Liver (tissue), 9 donors: Measurements from ENCODE around the gene CCDC137. TPM values are rescaled to one million over a fixed set of nuclear protein-coding genes. Genes with fewer than 3 reads are reported as not detected.

Experiments used
- DNase-seq: peaks from one replicate; pipeline ENCODE4 v3.0.0-alpha.2; 2017; ENCODE audit warnings: low spot score
- H3K27ac ChIP-seq, 2 donors: one replicate each; pipeline ENCODE4 v1.7.0; 2013; ENCODE audit warnings: inconsistent platforms in 2 of 2, low read length in 2 of 2, control low read depth in 1 of 2, low read depth in 1 of 2, mild to moderate bottlenecking in 1 of 2
- H3K27me3 ChIP-seq, 4 donors: one replicate each; pipeline versions ENCODE4 v1.6.1 to v1.7.0; 2013; ENCODE audit warnings: low read length in 3 of 4, inconsistent platforms in 1 of 4, mild to moderate bottlenecking in 1 of 4, moderate library complexity in 1 of 4; ENCODE audit not compliant: control insufficient read depth in 4 of 4, insufficient read depth in 4 of 4
- H3K36me3 ChIP-seq, 4 donors: one replicate each; pipeline versions ENCODE4 v1.6.1 to v1.7.0; 2013; ENCODE audit warnings: low read length in 3 of 4, mild to moderate bottlenecking in 3 of 4, low read depth in 1 of 4, moderate library complexity in 1 of 4; ENCODE audit not compliant: control insufficient read depth in 4 of 4, insufficient read depth in 3 of 4
- H3K4me1 ChIP-seq, 4 donors: one replicate each; pipeline versions ENCODE4 v1.6.1 to v1.7.0; 2013; ENCODE audit warnings: low read length in 3 of 4, mild to moderate bottlenecking in 3 of 4, moderate library complexity in 1 of 4; ENCODE audit not compliant: control insufficient read depth in 4 of 4, insufficient read depth in 4 of 4
- H3K4me3 ChIP-seq, 3 donors: one replicate each; pipeline versions ENCODE4 v1.6.1 to v1.7.0; 2013; ENCODE audit warnings: low read length in 3 of 3, control low read depth in 1 of 3, low read depth in 1 of 3, mild to moderate bottlenecking in 1 of 3
- H3K9ac ChIP-seq, 2 donors: one replicate each; pipeline ENCODE4 v1.7.0; 2013; ENCODE audit warnings: low read length in 2 of 2, mild to moderate bottlenecking in 2 of 2, moderate library complexity in 2 of 2, control low read depth in 1 of 2, low read depth in 1 of 2
- H3K9me3 ChIP-seq, 4 donors: one replicate each; pipeline versions ENCODE4 v1.6.1 to v1.7.0; 2013; ENCODE audit warnings: low read length in 3 of 4; ENCODE audit not compliant: control insufficient read depth in 4 of 4
- EGR1 ChIP-seq, 2 donors: IDR thresholded peaks; 2 replicates each; pipeline ENCODE4 v1.6.1; 2016 to 2018; ENCODE audit warnings: antibody characterized with exemption in 2 of 2, low read depth in 2 of 2
- FOXA1 ChIP-seq: IDR thresholded peaks from 2 replicates; pipeline ENCODE4 v1.6.1; 2016; ENCODE audit warnings: antibody characterized with exemption
- FOXA2 ChIP-seq: IDR thresholded peaks from 2 replicates; pipeline ENCODE4 v1.6.1; 2016; ENCODE audit warnings: antibody characterized with exemption
- GABPA ChIP-seq, 2 donors: IDR thresholded peaks in 1 of 2; conservative IDR thresholded peaks in 1 of 2; 2 replicates each; pipeline ENCODE4 v1.6.1; 2016; ENCODE audit warnings: antibody characterized with exemption in 2 of 2, mild to moderate bottlenecking in 1 of 2, moderate library complexity in 1 of 2
- HNF4A ChIP-seq, 2 donors: conservative IDR thresholded peaks; 2 replicates each; pipeline ENCODE4 v1.6.1; 2016; ENCODE audit warnings: antibody characterized with exemption in 2 of 2, mild to moderate bottlenecking in 2 of 2
- JUND ChIP-seq, 2 donors: IDR thresholded peaks; 2 replicates each; pipeline ENCODE4 v1.6.1; 2016; ENCODE audit warnings: antibody characterized with exemption in 2 of 2
- MAX ChIP-seq: IDR thresholded peaks from 2 replicates; pipeline ENCODE4 v1.6.1; 2016; ENCODE audit warnings: antibody characterized with exemption
- NR2F2 ChIP-seq: IDR thresholded peaks from 2 replicates; pipeline ENCODE4 v1.6.1; 2016; ENCODE audit warnings: antibody characterized with exemption
- RAD21 ChIP-seq, 2 donors: IDR thresholded peaks; 2 replicates each; pipeline ENCODE4 v1.6.1; 2016; ENCODE audit warnings: antibody characterized with exemption in 2 of 2, mild to moderate bottlenecking in 2 of 2
- REST ChIP-seq: IDR thresholded peaks from 2 replicates; pipeline ENCODE4 v1.6.1; 2016; ENCODE audit warnings: antibody characterized with exemption, mild to moderate bottlenecking
- RXRA ChIP-seq, 2 donors: IDR thresholded peaks; 2 replicates each; pipeline ENCODE4 v1.6.1; 2017 to 2018; ENCODE audit warnings: antibody characterized with exemption in 2 of 2, mild to moderate bottlenecking in 1 of 2
- SP1 ChIP-seq: IDR thresholded peaks from 2 replicates; pipeline ENCODE4 v1.6.1; 2018; ENCODE audit warnings: antibody characterized with exemption, mild to moderate bottlenecking
- TAF1 ChIP-seq: conservative IDR thresholded peaks from 2 replicates; pipeline ENCODE4 v1.6.1; 2016; ENCODE audit warnings: antibody characterized with exemption, mild to moderate bottlenecking
- YY1 ChIP-seq: IDR thresholded peaks from 2 replicates; pipeline ENCODE4 v1.6.1; 2016; ENCODE audit warnings: antibody characterized with exemption, mild to moderate bottlenecking
- ZBTB33 ChIP-seq: IDR thresholded peaks from 2 replicates; pipeline ENCODE4 v1.6.1; 2016; ENCODE audit warnings: antibody characterized with exemption
- WGBS: extraction: QIAGEN DNeasy Blood & Tissue Kit; methylation state at CpG from one replicate; pipeline ENCODE4 v1.1.7; 2013; 5-methylcytosine and 5-hydroxymethylcytosine counted together
- polyA plus RNA-seq, 2 donors: library from polyadenylated mRNA; stranded (reverse) in 1 of 2; unstranded in 1 of 2; fragments of 200-250 nt in 1 of 2; fragments of >200 nt in 1 of 2; fragmentation: Nextera tagmentation in 1 of 2; extraction: Ambion mirVana in 1 of 2; gene quantifications; one replicate each; pipeline versions ENCODE4 v1.2.1 to v1.2.3, GENCODE V29; 2013 to 2015
- total RNA-seq, 2 donors: library from RNA; depleted of rRNA; stranded (reverse); fragments of >200 nt; gene quantifications; one replicate each; pipeline ENCODE4 v1.2.3, GENCODE V29; 2014
- TF ChIP-seq, protein P1 (sequence below): IDR thresholded peaks from 2 replicates; pipeline ENCODE4 v1.6.1; 2016; ENCODE audit warnings: antibody characterized with exemption
- TF ChIP-seq, protein P2 (sequence below): fragments of 150-350 bp; IDR thresholded peaks from 2 replicates; pipeline ENCODE4 v1.5.1; 2017; ENCODE audit warnings: improper control_type of control experiment, low read depth, low read length; ENCODE audit not compliant: missing input control
- donor health status: healthy.
- donor health status: healthy.
- donor health status: healthy.
- donor health status: healthy.
- donor health status: healthy.

Gene CCDC137
- total and polyA plus RNA-seq, 4 donors: 4.3 to 6.9 (median 5.2) TPM

DNA sequence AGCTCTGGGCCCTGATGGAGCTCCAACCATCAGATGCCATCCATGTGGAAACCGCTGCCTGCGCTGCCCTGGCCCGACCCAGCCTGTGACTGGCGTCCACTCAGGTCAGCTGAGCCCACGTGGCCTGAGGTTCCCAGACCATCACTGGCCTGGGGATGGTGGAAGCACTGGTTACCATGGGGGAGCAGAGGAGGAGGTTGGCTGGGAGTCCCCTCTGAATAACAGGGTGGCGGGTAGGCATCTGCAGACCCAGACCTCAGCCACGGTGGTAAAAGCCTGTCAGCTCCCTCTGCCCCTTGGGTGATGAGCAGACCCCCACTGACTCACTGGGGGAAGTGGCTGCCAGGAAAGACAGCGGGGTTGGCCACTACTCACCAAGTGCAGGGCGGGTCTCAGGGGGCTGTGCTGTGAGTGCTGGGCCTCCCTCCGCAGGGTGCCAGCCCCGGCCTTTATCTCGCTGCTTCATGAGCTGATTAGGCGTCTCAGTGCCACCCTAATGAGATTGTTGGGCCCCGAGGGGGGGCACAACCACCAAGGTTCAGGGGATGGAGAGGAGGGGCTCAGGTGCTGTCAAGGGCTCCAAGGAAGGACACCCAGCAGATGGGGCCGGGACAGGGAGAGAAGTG lies 10.3 kb upstream of the CCDC137 start, which contains the start of gene PDE6G:
Gene PDE6G, minus strand, starts transcription at position 425 of the 626 bp plus-strand sequence. CDS start 3,237 bp downstream, outside the sequence.
- H3K9me3 ChIP-seq: no peaks in the 10 kb centered on the region
- WGBS: 92% methylated on average over 15 of the region's 15 CpGs
- no peak for DNase-seq
- no peaks in the 10 kb centered on the region for H3K27me3 ChIP-seq
- H3K36me3 ChIP-seq: no peaks in the 10 kb centered on the region
- no peak within 1 kb of the TSS for H3K4me3 ChIP-seq
- no peak within 1 kb of the TSS for H3K9ac ChIP-seq
- TF ChIP-seq GABPA (IDR thresholded peaks at IDR 0.05 in 1 of 2, conservative IDR thresholded peaks at IDR 0.05 in 1 of 2): no peak
- TF ChIP-seq REST: no peak
- TF ChIP-seq JUND (IDR thresholded peaks at IDR 0.05): no peak
- TF ChIP-seq TAF1: no peak
- TF ChIP-seq SP1: no peak
- TF ChIP-seq RAD21 (IDR thresholded peaks at IDR 0.05): no peak
- no peak for TF ChIP-seq EGR1 (IDR thresholded peaks at IDR 0.05; ENCODE audit: low read depth in 2 of 2)
- TF ChIP-seq YY1: no peak
- TF ChIP-seq FOXA2: no peak
- TF ChIP-seq RXRA (IDR thresholded peaks at IDR 0.05): no peak
- TF ChIP-seq, protein P1, sequence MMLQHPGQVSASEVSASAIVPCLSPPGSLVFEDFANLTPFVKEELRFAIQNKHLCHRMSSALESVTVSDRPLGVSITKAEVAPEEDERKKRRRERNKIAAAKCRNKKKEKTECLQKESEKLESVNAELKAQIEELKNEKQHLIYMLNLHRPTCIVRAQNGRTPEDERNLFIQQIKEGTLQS: no peak
- TF ChIP-seq MAX: no peak
- no peak for TF ChIP-seq ZBTB33
- TF ChIP-seq, protein P2, sequence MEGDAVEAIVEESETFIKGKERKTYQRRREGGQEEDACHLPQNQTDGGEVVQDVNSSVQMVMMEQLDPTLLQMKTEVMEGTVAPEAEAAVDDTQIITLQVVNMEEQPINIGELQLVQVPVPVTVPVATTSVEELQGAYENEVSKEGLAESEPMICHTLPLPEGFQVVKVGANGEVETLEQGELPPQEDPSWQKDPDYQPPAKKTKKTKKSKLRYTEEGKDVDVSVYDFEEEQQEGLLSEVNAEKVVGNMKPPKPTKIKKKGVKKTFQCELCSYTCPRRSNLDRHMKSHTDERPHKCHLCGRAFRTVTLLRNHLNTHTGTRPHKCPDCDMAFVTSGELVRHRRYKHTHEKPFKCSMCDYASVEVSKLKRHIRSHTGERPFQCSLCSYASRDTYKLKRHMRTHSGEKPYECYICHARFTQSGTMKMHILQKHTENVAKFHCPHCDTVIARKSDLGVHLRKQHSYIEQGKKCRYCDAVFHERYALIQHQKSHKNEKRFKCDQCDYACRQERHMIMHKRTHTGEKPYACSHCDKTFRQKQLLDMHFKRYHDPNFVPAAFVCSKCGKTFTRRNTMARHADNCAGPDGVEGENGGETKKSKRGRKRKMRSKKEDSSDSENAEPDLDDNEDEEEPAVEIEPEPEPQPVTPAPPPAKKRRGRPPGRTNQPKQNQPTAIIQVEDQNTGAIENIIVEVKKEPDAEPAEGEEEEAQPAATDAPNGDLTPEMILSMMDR: no peak
- TF ChIP-seq FOXA1: no peak
- TF ChIP-seq NR2F2: no peak
- TF ChIP-seq HNF4A (conservative IDR thresholded peaks at IDR 0.05): no peak
- H3K4me1 ChIP-seq: peaks cover 0 to 3% (median 0%) of the 10 kb centered on the region in 4 donors
- no peak within 1 kb of the TSS for H3K27ac ChIP-seq
